ENCODE data around the gene PITX1. TPM values are rescaled to one million over a fixed set of nuclear protein-coding genes. Genes with fewer than 3 reads are reported as not detected.

Gene PITX1
- total and polyA plus RNA-seq, 12 donors = 0.06 to 0.24 (median 0.12) TPM; not detected in 8

GRCh38 chr5:135060021-135060420 lies 26.0 kb upstream of the PITX1 start:
- Histone ChIP-seq H3K4me3 (no peak overlapping the region), H3K36me3 (no peaks in the 10 kb centered on the region), H3K27ac (no peak overlapping the region), H3K9me3 (no peaks in the 10 kb centered on the region), H3K27me3 (peaks cover 0 to 32% (median 5%) of the 10 kb centered on the region in 7 donors), H3K4me1 (peaks cover 0 to 14% (median 0%) of the 10 kb centered on the region in 9 donors)
- DNase-seq (no peak), ATAC-seq (no peak)
- intact Hi-C loops (cut with DNase I) = no loop called here
- no peak for TF ChIP-seq CTCF (IDR thresholded peaks at IDR 0.05)
- WGBS, 2 donors = 71 to 84% methylated on average over 3 of the region's 3 CpGs

- DNase-seq (no peak), ATAC-seq (no peak)
- peaks cover 0 to 14% (median 0%) of the 10 kb centered on the region in 9 donors for H3K4me1 ChIP-seq
- H3K4me3 ChIP-seq = no peak overlapping the region
- H3K27ac ChIP-seq = no peak overlapping the region
- peaks cover 0 to 29% (median 6%) of the 10 kb centered on the region in 7 donors for H3K27me3 ChIP-seq
- H3K9me3 ChIP-seq = no peaks in the 10 kb centered on the region
- WGBS, 2 donors = 68 to 70% methylated on average over 12 of the region's 12 CpGs
- TF ChIP-seq CTCF (IDR thresholded peaks at IDR 0.05) = no peak
- intact Hi-C loops (cut with DNase I) = loop anchor here in 3 of 10 donors (5.0 to 10.0 kb wide), 3 partner anchors 126 to 136 kb away; no protein-coding TSS in a partner anchor
- H3K36me3 ChIP-seq = no peaks in the 10 kb centered on the region
Measured at GRCh38 chr5:135059000-135059923, 25.2 kb upstream of the PITX1 start.

- no peak overlapping the region for H3K4me3 ChIP-seq
- intact Hi-C loops (cut with DNase I) = loop anchor here in 3 of 10 donors (5.0 to 10.0 kb wide), 3 partner anchors 126 to 136 kb away; no protein-coding TSS in a partner anchor
- no peak overlapping the region for H3K27ac ChIP-seq
- ATAC-seq = no peak
- TF ChIP-seq CTCF (IDR thresholded peaks at IDR 0.05) = no peak
- H3K36me3 ChIP-seq = no peaks in the 10 kb centered on the region
- no peak for DNase-seq
- 66 to 70% methylated on average over 8 of the region's 8 CpGs for WGBS, 2 donors
- no peaks in the 10 kb centered on the region for H3K9me3 ChIP-seq
- H3K27me3 ChIP-seq = peaks cover 0 to 27% (median 9%) of the 10 kb centered on the region in 7 donors
- H3K4me1 ChIP-seq = peaks cover 0 to 14% (median 0%) of the 10 kb centered on the region in 9 donors
Measured at GRCh38 chr5:135058331-135058732, 24.3 kb upstream of the PITX1 start.

GRCh38 chr5:135057233-135057632 lies 23.2 kb upstream of the PITX1 start:
- no peak for TF ChIP-seq CTCF (IDR thresholded peaks at IDR 0.05)
- H3K4me1 ChIP-seq = peaks cover 0 to 10% (median 0%) of the 10 kb centered on the region in 9 donors
- intact Hi-C loops (cut with DNase I) = loop anchor here in 3 of 10 donors (5.0 to 10.0 kb wide), 3 partner anchors 128 to 138 kb away; no protein-coding TSS in a partner anchor
- H3K36me3 ChIP-seq = no peaks in the 10 kb centered on the region
- WGBS, 2 donors = 68% methylated on average over 2 of the region's 2 CpGs
- DNase-seq (no peak), ATAC-seq (no peak)
- peaks cover 0 to 33% (median 20%) of the 10 kb centered on the region in 7 donors for H3K27me3 ChIP-seq
- no peaks in the 10 kb centered on the region for H3K9me3 ChIP-seq
- no peak overlapping the region for H3K4me3 ChIP-seq
- no peak overlapping the region for H3K27ac ChIP-seq

Data from heart right ventricle (tissue), 16 donors.